ENCODE data around the gene HMGN3. TPM values are rescaled to one million over a fixed set of nuclear protein-coding genes. Genes with fewer than 3 reads are reported as not detected.
A peak's percentile ranks its signal among the peaks of the same experiment; 100 is the strongest.

The HMGN3 gene
- total RNA-seq = 100 to 1,000 TPM in 8 of 9 donors, 10 to 100 TPM in 1; 91.9 to 168 (median 127) TPM
- polyA plus RNA-seq = 100 to 1,000 TPM in 1 of 2 donors, 10 to 100 TPM in 1; 69.4 to 219 TPM
- long read RNA-seq, donor 1, transcript HMGN3-201 (6 exons, 831 nt) = major isoform, 24 of 219 reads
- long read RNA-seq, donor 1, transcript HMGN3-202 (6 exons, 872 nt) = minor isoform, 16 of 219 reads
- long read RNA-seq, donor 1, partial matches to known transcripts = 37 of 219 reads
- long read RNA-seq, donor 1, other reads (novel, unspliced or antisense) = 140 of 219 reads
- long read RNA-seq, donor 2, transcript HMGN3-202 (6 exons, 872 nt) = minor isoform, 16 of 361 reads
- long read RNA-seq, donor 2, transcript HMGN3-203 (7 exons, 1,010 nt) = minor isoform, 10 of 361 reads
- long read RNA-seq, donor 2, transcript HMGN3-201 (6 exons, 831 nt) = major isoform, 32 of 361 reads
- long read RNA-seq, donor 2, partial matches to known transcripts = 83 of 361 reads
- long read RNA-seq, donor 2, other reads (novel, unspliced or antisense) = 220 of 361 reads
- long read RNA-seq, donor 3, transcript HMGN3-201 (6 exons, 831 nt) = major isoform, 9 of 92 reads
- long read RNA-seq, donor 3, transcript HMGN3-202 (6 exons, 872 nt) = minor isoform, 6 of 92 reads
- long read RNA-seq, donor 3, partial matches to known transcripts = 19 of 92 reads
- long read RNA-seq, donor 3, other reads (novel, unspliced or antisense) = 58 of 92 reads

DNA sequence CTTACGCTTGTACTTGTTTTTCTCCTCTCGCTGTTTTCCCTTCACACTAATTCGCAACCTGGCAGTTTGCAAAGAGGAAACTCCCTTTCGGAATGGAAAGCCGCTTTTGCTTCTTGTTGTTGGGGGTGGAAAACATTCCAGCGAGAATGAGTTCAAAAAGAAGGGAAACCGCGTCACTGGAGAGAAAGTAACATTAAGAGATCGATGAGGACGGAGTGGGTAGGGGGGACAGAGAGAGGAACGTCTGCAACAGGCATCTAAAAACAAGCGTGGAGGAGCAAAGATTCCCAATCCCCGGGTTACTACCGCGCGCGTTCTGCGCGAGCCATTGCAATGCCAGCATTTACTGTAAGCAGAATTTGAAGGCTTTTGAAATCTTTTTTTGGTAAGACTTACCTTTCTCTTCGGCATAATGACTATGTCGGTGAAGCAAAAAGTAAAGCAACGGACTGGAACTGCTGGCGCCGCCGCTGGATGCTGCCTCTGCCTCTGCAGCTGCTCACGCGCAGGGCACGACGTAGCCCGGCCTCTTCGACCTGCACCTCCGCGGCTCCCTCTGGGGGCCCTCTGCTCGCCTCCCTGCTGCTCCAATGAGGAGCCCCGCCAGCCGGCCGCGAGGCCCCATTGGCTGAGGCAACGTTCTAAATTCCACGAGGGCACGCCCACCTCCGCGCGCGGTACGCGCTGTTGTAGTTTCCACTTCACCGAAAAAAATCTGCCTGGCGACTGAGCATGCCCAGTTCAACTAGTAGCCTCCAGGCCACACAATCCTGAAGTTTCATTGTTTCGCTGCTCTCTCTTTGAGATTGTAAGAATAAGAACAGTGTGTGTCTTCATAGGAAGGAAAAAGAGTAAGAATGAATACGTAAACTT lies at the start of gene HMGN3:
Gene HMGN3 (minus strand): TSS at position 533 of the 873 bp plus-strand sequence.
- no peaks in the 10 kb centered on the region for H3K27me3 ChIP-seq
- H3K27ac ChIP-seq = peak within 1 kb of the TSS; percentile 86 to 98 (median 92)
- DNase-seq = peak; percentile 95 to 99 (median 98)
- H3K36me3 ChIP-seq = no peaks in the 10 kb centered on the region
- TF ChIP-seq, protein P1, sequence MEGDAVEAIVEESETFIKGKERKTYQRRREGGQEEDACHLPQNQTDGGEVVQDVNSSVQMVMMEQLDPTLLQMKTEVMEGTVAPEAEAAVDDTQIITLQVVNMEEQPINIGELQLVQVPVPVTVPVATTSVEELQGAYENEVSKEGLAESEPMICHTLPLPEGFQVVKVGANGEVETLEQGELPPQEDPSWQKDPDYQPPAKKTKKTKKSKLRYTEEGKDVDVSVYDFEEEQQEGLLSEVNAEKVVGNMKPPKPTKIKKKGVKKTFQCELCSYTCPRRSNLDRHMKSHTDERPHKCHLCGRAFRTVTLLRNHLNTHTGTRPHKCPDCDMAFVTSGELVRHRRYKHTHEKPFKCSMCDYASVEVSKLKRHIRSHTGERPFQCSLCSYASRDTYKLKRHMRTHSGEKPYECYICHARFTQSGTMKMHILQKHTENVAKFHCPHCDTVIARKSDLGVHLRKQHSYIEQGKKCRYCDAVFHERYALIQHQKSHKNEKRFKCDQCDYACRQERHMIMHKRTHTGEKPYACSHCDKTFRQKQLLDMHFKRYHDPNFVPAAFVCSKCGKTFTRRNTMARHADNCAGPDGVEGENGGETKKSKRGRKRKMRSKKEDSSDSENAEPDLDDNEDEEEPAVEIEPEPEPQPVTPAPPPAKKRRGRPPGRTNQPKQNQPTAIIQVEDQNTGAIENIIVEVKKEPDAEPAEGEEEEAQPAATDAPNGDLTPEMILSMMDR (IDR thresholded peaks at IDR 0.05) = peak in 6 of 12 donors; percentile 10 to 53 (median 26)
- TF ChIP-seq POLR2A (IDR thresholded peaks at IDR 0.05) = peak in 1 of 2 donors; percentile 90
- intact Hi-C loops (cut with DNase I) = loop anchor here (1.0 to 10.0 kb wide), 10 partner anchors 156 to 870 kb away; partner anchors contain the start of genes PHIP (in 8 of the 10), LCA5 (in 6 of the 10) and BCKDHB (in 1 of the 10)
- peak within 1 kb of the TSS; percentile 55 to 89 (median 74) for H3K4me3 ChIP-seq
- H3K4me1 ChIP-seq = peaks cover 3 to 31% (median 13%) of the 10 kb centered on the region in 12 donors
- WGBS, 4 donors = 2 to 3% (median 3%) methylated on average over 51 of the region's 51 CpGs
- no peaks in the 10 kb centered on the region for H3K9me3 ChIP-seq
- peak; percentile 97 for ATAC-seq

DNA sequence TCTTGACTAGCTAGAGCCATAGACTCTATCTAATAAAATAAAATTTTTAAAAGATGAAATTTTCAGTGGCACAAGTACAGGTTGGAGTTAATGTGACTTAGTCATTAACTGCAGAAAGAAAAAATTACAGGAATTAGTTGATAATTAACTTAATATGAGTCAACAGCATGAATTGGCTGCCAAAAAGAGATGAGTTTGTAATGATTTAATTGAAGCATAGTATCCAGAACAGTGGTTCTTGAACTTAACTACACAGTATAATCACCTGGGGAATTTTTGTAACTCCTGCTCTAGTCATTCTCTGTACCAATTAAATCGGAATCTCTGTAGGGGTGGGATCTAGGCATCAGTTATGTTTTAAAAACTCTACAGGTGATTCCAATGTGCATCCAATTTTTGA lies 46.3 kb upstream of the HMGN3 start:
- TF ChIP-seq, protein P1 (IDR thresholded peaks at IDR 0.05) = no peak
- TF ChIP-seq POLR2A (IDR thresholded peaks at IDR 0.05) = no peak
- H3K4me3 ChIP-seq = no peak overlapping the region
- ATAC-seq (no peak), DNase-seq (no peak)
- peaks cover 0 to 13% (median 4%) of the 10 kb centered on the region in 12 donors for H3K9me3 ChIP-seq
- H3K27ac ChIP-seq = no peak overlapping the region
- H3K36me3 ChIP-seq = no peaks in the 10 kb centered on the region
- H3K27me3 ChIP-seq = no peaks in the 10 kb centered on the region
- peaks cover 0 to 4% (median 0%) of the 10 kb centered on the region in 12 donors for H3K4me1 ChIP-seq
- intact Hi-C loops (cut with DNase I) = no loop called here
- WGBS, 4 donors = 90 to 98% (median 97%) methylated on average over 1 of the region's 1 CpG

DNA sequence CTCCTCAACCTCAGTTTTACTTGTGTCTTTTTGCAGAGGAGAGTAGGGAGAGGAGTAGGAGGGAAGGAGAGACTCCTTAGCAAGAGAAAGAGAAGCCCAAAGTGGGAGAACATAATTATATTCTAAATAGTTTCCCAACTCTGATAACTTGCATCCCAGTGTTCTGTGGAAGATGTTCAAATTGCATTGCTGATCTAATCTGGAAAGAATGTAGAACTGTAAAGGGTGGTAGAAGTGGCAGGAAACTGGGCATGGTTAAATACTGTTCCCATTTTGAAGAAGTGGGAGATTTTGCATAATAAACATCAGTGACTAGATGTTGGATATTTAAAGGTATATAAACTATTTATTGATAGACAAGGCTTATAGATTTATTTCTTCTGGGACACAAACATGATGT lies 42.6 kb upstream of the HMGN3 start:
- peaks cover 0 to 10% (median 0%) of the 10 kb centered on the region in 12 donors for H3K9me3 ChIP-seq

More for the DNA sequence above, 42.6 kb upstream of the HMGN3 start:
- ATAC-seq (no peak), DNase-seq (no peak)
- Histone ChIP-seq H3K4me3 (no peak overlapping the region), H3K4me1 (peaks cover 0 to 4% (median 0%) of the 10 kb centered on the region in 12 donors), H3K27me3 (no peaks in the 10 kb centered on the region), H3K36me3 (no peaks in the 10 kb centered on the region), H3K27ac (no peak overlapping the region)
- TF ChIP-seq, protein P1 (IDR thresholded peaks at IDR 0.05) = no peak
- no peak for TF ChIP-seq POLR2A (IDR thresholded peaks at IDR 0.05)
- intact Hi-C loops (cut with DNase I) = no loop called here

Data from heart left ventricle (tissue), 16 donors.